ENCODE data around the gene CC2D1A. TPM values are rescaled to one million over a fixed set of nuclear protein-coding genes. Genes with fewer than 3 reads are reported as not detected.

The CC2D1A gene
- polyA plus RNA-seq (2014; cell fraction: cytosol; rRNA removed), result 17.1 and 19.8 TPM in 2 replicates
- polyA plus RNA-seq (2014; cell fraction: nucleus; rRNA removed), result 56.8 and 60.6 TPM in 2 replicates

GRCh38 chr19:13905634-13906520, at the start of gene CC2D1A, which contains the start of gene BRME1:
Gene CC2D1A (plus strand): TSS chr19:13906201. CDS start chr19:13906442, 241 bp downstream.
Gene BRME1 (minus strand): TSS chr19:13906117. CDS start chr19:13904892, 1,225 bp downstream.
- DNase-seq (ENCODE audit: low spot score), result peak; percentile 86

- DNase-seq (ENCODE audit: low spot score), result no peak
Measured at GRCh38 chr19:13856497-13856896, 49.5 kb upstream of the CC2D1A start.

GRCh38 chr19:13859361-13859880, 46.6 kb upstream of the CC2D1A start:
- peak; percentile 36 for DNase-seq (ENCODE audit: low spot score)

- no peak for DNase-seq (ENCODE audit: low spot score)
Measured at GRCh38 chr19:13860679-13861391, 45.2 kb upstream of the CC2D1A start.

- DNase-seq (ENCODE audit: low spot score), result no peak
Measured at GRCh38 chr19:13861392-13861713, 44.6 kb upstream of the CC2D1A start.

GRCh38 chr19:13861714-13862531, 44.1 kb upstream of the CC2D1A start:
- peak; percentile 77 for DNase-seq (ENCODE audit: low spot score)

GRCh38 chr19:13864046-13864666, 41.8 kb upstream of the CC2D1A start:
- no peak for DNase-seq (ENCODE audit: low spot score)

- no peak for DNase-seq (ENCODE audit: low spot score)
Measured at GRCh38 chr19:13864667-13865570, 41.1 kb upstream of the CC2D1A start.

GRCh38 chr19:13865571-13866462, 40.2 kb upstream of the CC2D1A start:
- no peak for DNase-seq (ENCODE audit: low spot score)

- no peak for DNase-seq (ENCODE audit: low spot score)
Measured at GRCh38 chr19:13866463-13867046, 39.4 kb upstream of the CC2D1A start.

- no peak for DNase-seq (ENCODE audit: low spot score)
Measured at GRCh38 chr19:13868663-13869062, 37.3 kb upstream of the CC2D1A start.

GRCh38 chr19:13869281-13869680, 36.7 kb upstream of the CC2D1A start:
- DNase-seq (ENCODE audit: low spot score), result no peak

GRCh38 chr19:13870873-13871272, 35.1 kb upstream of the CC2D1A start:
- DNase-seq (ENCODE audit: low spot score), result no peak

- DNase-seq (ENCODE audit: low spot score), result no peak
Measured at GRCh38 chr19:13872339-13872694, 33.7 kb upstream of the CC2D1A start.

- DNase-seq (ENCODE audit: low spot score), result no peak
Measured at GRCh38 chr19:13872695-13873389, 33.2 kb upstream of the CC2D1A start.

- no peak for DNase-seq (ENCODE audit: low spot score)
Measured at GRCh38 chr19:13873834-13874515, 32.0 kb upstream of the CC2D1A start.

- no peak for DNase-seq (ENCODE audit: low spot score)
Measured at GRCh38 chr19:13875824-13876223, 30.2 kb upstream of the CC2D1A start.

Data from SK-N-DZ (cell line).